HG03469 (cell line): ENCODE results near the gene TPM1.

Experiments used
- ATAC-seq: cut with Tn5 transposase; IDR thresholded peaks from one replicate; pipeline ENCODE4 v1.9.1; 2021; ENCODE audit warnings: mild to moderate bottlenecking, moderate library complexity, moderate number of reproducible peaks; ENCODE audit not compliant: unreplicated experiment

The TPM1 gene

GRCh38 chr15:63072023-63072650, 29.6 kb downstream of the TPM1 start:
- no peak for ATAC-seq

DNA sequence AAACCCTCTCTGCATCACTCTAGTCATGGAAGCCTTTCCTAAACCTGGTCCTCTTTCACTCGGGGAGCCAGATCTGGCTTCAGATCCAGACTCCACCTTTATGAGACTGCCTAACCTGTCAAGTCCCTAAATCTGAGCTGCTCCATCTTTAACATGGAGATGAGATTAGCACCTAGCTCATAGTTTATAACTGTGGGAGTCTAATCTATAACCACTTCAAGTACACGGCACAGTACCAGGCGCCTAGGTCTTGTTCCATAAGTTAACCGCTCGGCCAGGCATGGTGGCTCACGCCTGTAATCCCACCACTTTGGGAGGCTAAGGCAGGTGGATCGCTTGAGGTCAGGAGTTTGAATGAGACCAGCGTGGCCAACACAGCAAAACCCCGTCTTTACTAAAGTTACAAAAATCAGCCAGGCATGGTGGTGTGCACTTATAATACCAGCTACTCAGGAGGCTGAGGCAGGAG, 30.3 kb downstream of the TPM1 start:
- ATAC-seq, result no peak

DNA sequence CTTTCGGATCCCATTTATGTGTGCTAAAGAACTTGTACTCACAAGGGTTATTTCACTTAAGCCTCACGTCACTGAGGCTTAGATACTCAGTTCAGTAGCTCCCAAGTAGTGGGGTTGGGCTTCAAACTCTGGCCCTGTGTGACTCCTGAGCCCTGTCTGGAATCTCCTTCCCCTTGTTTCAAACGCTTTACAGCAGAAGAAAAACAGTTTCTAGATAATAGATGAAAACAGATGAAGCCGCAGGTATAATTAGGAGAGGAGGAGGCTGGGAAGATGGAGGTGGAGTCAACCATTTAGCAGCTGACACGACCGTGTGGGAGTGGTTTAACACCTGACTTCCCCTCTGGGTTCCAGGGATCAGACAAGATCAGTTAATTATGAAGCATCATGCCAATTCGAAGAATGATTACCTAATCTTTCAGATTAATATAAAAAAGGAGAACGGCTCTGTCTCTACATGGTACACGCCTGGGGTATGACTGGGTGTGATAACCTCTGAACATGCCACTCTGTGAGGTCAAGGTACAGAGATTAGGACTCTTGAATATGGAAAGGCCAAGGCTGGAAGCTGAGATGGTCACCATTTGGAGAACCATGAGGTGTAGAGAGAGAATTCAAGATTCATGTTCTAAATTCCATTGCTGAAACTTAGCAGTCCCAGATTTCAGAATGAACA, 31.1 kb downstream of the TPM1 start:
- ATAC-seq, result no peak

DNA sequence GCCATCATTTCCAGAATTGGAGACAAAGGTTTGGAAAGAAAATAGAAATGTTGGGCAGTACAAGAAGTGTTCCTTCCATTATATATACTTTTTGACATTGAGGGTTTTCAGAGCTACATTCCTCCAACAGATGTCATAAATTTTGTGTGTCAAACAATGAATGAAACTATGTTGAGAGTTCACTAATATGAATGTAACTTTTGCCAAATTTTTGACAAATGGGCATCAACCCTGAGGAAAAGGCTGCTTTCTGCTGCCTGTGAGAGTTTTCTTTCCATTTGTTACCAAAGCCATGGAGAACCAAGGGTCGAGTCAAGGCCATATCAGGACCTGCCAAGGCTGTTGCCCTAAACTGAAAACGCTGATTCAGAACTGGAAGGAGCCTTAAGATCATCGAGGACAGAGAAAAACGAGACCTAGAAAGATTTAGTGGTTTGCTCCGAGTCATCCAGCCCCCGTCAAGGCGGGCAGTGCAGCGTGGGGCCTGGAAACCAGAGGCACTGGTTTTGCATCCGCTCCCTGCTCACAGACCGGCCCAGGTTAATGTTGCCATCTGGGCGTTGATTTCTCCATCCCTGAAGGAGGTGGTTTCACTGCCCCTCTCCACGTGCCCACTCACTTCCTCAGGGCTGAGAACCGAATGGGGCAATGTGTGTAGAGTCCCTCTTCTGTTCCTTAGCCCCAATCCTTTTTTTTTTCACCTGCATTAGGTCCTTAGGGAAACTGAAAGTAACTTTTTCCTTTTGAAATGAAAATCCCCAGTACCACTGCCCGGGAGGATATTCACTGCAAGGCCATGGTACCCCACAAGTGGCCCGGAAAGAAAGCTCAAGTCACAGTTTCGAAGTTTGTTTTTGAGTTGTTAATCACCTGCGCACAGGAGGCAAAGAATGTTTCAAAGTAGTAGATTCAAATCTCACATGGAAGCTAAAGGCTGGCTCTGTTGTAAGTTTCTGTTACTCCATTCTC, 32.8 kb downstream of the TPM1 start:
- ATAC-seq, result no peak

DNA sequence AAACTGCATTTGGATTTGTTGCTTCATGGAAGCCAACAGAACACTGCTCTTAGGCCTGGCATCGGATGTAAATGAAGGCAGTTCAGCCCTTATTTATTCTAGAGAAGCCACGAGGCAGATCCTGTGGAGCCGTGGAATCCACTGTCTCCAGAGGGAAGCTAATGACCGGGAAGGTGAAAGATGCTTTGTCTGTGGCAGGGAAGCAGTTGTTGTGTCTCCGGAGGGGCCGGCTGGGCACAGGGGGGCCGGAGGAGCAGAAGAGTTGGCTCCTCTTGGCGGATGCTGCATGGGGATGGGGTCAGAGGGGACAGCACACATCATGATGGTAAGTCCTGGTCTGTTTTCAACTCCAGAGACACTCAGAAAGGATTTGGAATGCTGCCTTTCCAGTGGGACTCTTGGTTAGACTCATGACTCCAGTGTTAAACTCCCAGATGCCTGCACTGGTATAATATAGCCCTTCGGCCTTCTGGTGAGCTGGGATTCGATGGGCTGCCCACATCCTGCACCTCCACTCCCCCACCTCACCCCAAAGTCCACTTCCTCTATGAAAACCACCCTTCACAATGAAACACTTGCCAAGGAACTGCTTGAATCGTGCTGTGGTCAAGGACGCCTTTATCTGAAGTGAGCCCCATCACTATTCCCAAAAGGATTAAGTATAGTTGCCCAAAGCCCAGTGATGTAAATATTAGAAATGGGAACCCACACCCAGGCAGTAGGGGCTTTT, 33.6 kb downstream of the TPM1 start:
- no peak for ATAC-seq

DNA sequence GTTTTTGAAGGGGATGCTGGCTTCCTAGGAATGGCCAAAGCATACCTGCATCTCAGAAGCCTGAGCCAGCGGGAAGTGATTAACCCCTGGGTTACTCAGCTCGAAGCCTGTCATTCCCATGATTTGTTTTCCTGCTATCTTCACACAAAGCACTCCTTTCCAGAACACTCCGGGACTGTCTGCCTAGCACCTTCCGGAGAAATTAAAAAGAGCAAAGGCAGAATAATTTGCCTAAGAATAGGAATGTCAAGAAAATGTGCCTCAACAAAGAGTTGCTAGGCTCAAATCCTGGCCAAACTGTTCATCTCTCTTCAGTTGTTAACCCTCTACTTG, 34.1 kb downstream of the TPM1 start:
- no peak for ATAC-seq

DNA sequence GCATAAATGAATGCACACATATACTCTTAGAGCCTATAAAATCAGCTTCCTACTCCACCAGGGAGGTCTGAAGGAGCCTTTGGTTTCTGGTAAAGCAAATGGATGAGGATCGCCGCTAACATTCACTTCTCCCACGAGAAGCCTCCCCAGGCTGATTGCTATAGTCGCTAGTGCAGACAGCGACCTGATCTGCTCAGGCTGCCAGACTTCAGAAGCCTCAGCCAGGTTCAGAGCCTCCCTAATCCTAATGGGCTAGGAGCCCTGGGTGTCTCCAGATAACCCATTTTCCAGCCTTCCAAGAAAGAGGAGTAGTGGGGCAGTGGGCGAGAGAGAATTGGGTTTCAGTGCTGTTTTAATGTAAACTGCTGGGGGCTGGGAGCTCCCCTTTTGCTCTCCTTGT, 35.4 kb downstream of the TPM1 start:
- ATAC-seq, result no peak

GRCh38 chr15:63079947-63080626, 37.5 kb downstream of the TPM1 start:
- no peak for ATAC-seq

DNA sequence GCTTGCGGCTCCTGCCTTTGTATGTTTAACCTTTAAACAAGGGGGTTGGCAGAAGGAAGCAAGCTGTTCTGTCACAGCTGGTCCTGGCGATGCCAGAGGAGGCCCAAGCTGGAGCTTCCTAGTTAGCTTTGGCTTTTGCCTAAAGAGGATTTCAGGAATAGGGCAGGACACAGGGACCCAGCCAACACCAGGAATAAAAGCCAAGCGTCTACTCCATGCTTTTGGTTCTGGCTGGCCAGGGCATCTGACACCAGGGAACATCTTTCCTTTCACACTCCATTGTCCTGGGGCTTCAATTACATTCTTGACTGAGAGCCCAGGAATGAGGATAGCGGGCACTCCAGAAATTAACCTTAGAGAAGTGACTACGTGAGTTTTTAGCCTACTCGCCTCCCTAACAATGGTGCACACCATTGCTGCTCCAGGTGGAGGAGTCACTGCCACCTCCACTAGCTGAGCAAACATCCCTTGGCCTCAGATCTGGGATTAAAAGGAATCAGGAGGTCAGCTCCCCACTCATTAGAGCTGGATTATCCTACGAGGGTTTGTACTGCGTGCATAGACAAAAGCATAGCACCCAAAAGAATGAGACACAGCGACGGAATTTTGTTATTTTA, 38.2 kb downstream of the TPM1 start:
- no peak for ATAC-seq

- no peak for ATAC-seq
These were observed 39.8 kb downstream of the TPM1 start for GRCh38 chr15:63082366-63082765.

DNA sequence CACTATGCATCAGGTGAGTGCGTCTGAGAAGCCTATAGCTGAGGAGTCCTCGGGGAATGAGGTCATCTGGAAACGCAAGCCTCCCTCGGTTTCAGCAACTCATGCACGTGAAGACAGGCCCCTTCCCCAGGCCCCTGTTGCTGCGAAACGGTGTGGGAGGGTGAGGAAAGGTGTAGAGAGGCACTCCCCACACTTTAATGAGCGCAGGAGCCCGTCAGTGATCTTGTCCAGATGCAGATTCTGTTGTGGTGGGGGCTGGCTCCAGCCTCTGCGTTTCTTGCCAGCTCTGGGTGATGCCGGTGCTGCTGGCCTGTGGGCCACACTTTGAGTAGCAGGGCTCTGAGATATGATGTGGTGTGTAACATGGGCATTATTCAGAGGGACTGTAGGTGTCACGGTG, 40.5 kb downstream of the TPM1 start:
- ATAC-seq, result no peak

DNA sequence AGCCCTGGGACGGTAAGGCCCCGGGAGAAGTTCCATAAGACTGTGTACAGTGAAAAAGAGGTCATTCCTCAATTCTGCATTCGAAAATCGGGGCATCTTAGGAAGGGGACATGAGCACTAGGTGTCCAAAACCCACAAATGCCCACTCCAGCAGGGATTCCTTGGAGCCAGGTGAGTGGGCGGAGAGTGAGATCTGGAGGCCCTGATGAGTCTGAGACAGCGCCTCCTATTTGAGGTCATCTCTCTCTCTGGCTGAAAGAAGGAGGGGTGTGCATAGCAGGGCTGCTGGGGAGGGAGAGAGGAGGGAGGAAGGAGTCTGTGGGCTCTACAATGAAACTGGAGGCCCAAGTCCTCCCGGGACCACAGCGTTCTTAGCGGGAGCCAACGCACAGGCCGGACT, 41.0 kb downstream of the TPM1 start:
- ATAC-seq, result no peak

- ATAC-seq, result no peak
These were observed 42.3 kb downstream of the TPM1 start for GRCh38 chr15:63084806-63085205.

DNA sequence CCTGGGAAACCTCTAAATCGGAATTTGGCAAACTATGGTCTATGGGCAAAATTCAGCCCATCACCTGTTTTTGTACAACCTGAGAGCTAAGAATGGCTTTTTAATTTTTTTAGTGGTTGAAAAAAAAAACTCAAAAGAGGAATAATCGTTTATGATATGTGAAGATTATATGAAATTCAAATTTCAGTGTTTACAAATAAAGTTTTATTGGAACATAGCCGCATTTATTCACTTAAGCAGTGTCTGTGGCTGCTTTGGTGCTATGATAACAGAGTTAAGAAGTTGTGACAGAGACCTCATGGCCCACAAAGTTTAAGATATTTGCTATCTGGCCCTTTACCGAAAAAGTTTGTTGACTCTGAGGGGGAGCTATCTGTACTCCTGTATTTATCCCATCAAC, 42.7 kb downstream of the TPM1 start:
- ATAC-seq, result no peak

DNA sequence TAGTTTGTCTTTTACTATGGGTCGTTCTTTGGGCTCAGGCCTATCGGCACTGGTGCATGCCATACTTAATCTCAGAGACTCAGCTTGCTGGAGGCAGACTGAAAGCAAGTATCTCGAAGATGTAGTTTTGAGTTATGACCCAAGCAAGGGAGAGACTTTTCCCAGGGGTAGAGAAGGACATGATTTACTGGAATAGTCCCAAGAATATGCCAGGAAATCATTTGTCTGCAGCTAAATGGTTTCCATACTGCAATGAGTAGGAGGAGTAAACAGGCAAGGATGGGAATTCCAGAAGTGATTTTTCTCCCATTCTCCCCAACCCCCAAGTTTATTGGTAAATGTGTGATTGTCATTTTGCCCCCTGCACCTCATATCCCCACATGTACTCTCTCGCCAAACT, 43.7 kb downstream of the TPM1 start:
- ATAC-seq, result no peak

DNA sequence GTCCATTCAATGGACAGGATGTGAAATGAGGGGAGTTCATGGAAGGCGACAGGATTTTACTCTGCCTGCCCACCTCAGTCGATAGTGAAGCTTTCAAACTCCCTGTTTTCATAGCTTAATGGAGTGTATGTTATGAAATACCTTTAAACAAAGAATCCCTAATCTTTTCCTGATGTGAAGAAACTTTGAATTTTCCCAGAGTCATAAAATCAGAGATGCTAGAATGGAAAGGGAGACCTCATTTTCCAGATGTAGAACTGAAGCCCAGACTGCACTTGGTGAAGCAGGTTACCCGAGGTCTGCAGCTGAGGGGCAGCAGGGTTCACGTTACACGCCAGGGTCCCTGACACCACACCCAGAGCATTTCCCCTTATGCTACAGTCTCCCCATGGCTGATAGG, 44.4 kb downstream of the TPM1 start:
- ATAC-seq, result no peak

DNA sequence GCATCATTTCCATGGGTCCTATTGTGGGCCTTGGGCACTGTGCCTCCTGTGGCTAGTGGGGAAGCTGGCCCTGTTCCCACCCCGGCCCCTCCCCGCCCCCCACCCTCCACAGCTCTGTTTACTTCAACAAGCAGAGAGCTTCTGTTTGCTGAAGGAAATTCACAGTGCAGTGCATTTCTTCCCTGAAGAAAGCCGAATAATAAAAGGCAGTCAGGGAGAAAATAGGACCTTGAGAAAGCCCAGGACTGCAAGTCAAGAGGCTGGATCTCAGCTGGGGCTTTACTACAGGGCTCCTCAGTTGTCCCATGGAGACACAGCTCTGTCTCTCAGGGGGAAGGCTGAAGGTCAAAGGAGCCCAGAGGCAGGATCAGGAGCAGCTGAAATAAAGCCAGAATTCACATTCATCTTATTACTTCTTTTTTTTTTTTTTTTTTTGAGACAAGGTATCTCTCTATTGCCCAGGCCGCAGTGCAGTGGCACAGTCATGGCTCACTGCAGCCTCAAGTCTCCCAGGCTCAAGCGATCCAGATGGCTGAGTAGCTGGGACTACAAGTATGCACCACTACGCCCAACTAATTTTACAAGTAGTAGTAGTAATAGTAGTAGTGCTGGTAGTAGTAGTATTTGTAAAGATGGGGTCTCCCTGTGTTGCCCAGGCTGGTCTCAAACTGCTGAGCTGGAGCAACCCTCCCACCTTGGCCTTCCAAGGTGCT, 46.1 kb downstream of the TPM1 start:
- no peak for ATAC-seq

- no peak for ATAC-seq
These were observed 46.9 kb downstream of the TPM1 start for GRCh38 chr15:63089260-63090043.

DNA sequence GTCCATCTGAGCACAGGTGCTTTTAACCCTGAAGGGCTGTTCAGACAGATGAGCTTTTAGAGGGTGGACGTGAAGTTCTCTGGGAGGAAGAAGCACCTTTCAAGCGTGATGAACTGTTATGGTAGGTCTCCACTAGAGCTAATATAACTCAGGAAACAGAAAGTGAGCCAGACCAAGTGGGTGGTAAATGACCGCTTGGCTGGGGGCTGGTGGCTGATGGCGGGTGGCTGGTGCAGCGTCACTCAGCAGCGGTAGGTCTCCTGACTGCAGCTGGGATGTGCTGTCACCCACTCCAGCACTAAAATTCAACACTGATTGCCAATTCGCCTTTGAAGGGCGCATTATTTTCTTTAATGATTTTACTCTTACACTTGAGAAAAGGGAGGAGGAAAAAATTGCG, 47.9 kb downstream of the TPM1 start:
- no peak for ATAC-seq
